ENCODE measurements around the gene DLG2.

DLG2 gene

GRCh38 chr11:83538286-83538685, 2088.9 kb downstream of the DLG2 start:
- no peak for DNase-seq (ENCODE audit: low read depth in 1 of 2, low spot score in 1 of 2)
- no peaks in the 10 kb centered on the region for H3K27me3 ChIP-seq (ENCODE audit: insufficient read depth, poor library complexity, severe bottlenecking)
- TF ChIP-seq SPI1 (IDR thresholded peaks at IDR 0.05; ENCODE audit: borderline replicate concordance, low read depth) (no peak), CTCF (IDR thresholded peaks at IDR 0.05; ENCODE audit: insufficient read depth, low read length) (no peak), POLR2AphosphoS5 (IDR thresholded peaks at IDR 0.05; ENCODE audit: low read depth) (no peak), REST (IDR thresholded peaks at IDR 0.05; ENCODE audit: insufficient replicate concordance, low read depth) (no peak), GABPA (IDR thresholded peaks at IDR 0.05; ENCODE audit: low read depth) (no peak)

GRCh38 chr11:83537131-83537610, 2090.0 kb downstream of the DLG2 start:
- H3K27me3 ChIP-seq (ENCODE audit: insufficient read depth, poor library complexity, severe bottlenecking) = no peaks in the 10 kb centered on the region
- no peak for DNase-seq (ENCODE audit: low read depth in 1 of 2, low spot score in 1 of 2)
- no peak overlapping the region for H3K27ac ChIP-seq (replicated peaks)
- H3K4me3 ChIP-seq (replicated peaks; ENCODE audit: insufficient read depth, low read length) = no peak overlapping the region
- TF ChIP-seq POLR2AphosphoS5 (IDR thresholded peaks at IDR 0.05; ENCODE audit: low read depth) (no peak), CTCF (IDR thresholded peaks at IDR 0.05; ENCODE audit: insufficient read depth, low read length) (no peak), REST (IDR thresholded peaks at IDR 0.05; ENCODE audit: insufficient replicate concordance, low read depth) (no peak), GABPA (IDR thresholded peaks at IDR 0.05; ENCODE audit: low read depth) (no peak), SPI1 (IDR thresholded peaks at IDR 0.05; ENCODE audit: borderline replicate concordance, low read depth) (no peak)

More at GRCh38 chr11:83538286-83538685, 2088.9 kb downstream of the DLG2 start:
- Histone ChIP-seq H3K27ac (replicated peaks) (no peak overlapping the region), H3K4me3 (replicated peaks; ENCODE audit: insufficient read depth, low read length) (no peak overlapping the region)

GRCh38 chr11:83533166-83533565, 2094.0 kb downstream of the DLG2 start:
- TF ChIP-seq REST (IDR thresholded peaks at IDR 0.05; ENCODE audit: insufficient replicate concordance, low read depth) (no peak), POLR2AphosphoS5 (IDR thresholded peaks at IDR 0.05; ENCODE audit: low read depth) (no peak), GABPA (IDR thresholded peaks at IDR 0.05; ENCODE audit: low read depth) (no peak), CTCF (IDR thresholded peaks at IDR 0.05; ENCODE audit: insufficient read depth, low read length) (no peak), SPI1 (IDR thresholded peaks at IDR 0.05; ENCODE audit: borderline replicate concordance, low read depth) (no peak)
- H3K27ac ChIP-seq (replicated peaks) = no peak overlapping the region

More at GRCh38 chr11:83533166-83533565, 2094.0 kb downstream of the DLG2 start:
- Histone ChIP-seq H3K4me3 (replicated peaks; ENCODE audit: insufficient read depth, low read length) (no peak overlapping the region), H3K27me3 (ENCODE audit: insufficient read depth, poor library complexity, severe bottlenecking) (no peaks in the 10 kb centered on the region)
- no peak for DNase-seq (ENCODE audit: low read depth in 1 of 2, low spot score in 1 of 2)
